HG02759 (cell line): ENCODE measurements around the gene KDM4B.
"Not testable (repeated sequence)": the region's sequence is repeated elsewhere in the genome, so short reads cannot be mapped to it uniquely, and the experiment has no call there.

Experiments
- ATAC-seq: cut with Tn5 transposase; IDR thresholded peaks from one replicate; pipeline ENCODE4 v1.9.1; 2021; ENCODE audit warnings: mild to moderate bottlenecking, moderate library complexity; ENCODE audit not compliant: unreplicated experiment

The KDM4B gene

DNA sequence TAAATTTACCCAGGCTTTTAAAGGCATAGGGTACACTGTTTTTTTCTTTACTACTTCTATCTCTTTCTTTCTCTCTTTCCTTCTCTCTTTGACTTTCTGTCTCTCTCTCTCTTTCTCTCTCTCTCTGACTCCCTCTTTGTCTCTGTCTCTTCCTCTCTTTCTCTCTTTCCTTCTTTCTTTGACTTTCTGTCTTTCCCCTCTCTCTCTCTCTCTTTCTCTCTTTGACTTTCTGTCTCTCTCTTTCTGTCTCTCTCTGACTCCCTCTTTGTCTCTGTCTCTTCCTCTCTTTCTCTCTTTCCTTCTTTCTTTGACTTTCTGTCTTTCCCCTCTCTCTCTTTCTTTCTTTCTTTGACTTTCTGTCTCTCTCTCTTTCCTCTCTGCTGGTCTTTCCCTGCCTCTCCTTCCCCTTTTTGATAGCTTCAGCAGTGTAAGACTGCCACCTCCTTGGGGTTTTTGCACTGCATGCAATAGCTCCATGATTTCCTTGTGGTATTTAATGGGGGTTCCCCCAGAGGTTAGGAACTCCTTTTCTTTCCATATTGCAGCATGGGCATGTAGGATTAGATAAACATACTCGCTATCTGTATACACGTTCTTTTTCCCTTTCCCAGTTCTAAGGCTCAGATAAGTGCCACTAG lies 191.4 kb downstream of the KDM4B start:
- ATAC-seq: not testable (repeated sequence)

DNA sequence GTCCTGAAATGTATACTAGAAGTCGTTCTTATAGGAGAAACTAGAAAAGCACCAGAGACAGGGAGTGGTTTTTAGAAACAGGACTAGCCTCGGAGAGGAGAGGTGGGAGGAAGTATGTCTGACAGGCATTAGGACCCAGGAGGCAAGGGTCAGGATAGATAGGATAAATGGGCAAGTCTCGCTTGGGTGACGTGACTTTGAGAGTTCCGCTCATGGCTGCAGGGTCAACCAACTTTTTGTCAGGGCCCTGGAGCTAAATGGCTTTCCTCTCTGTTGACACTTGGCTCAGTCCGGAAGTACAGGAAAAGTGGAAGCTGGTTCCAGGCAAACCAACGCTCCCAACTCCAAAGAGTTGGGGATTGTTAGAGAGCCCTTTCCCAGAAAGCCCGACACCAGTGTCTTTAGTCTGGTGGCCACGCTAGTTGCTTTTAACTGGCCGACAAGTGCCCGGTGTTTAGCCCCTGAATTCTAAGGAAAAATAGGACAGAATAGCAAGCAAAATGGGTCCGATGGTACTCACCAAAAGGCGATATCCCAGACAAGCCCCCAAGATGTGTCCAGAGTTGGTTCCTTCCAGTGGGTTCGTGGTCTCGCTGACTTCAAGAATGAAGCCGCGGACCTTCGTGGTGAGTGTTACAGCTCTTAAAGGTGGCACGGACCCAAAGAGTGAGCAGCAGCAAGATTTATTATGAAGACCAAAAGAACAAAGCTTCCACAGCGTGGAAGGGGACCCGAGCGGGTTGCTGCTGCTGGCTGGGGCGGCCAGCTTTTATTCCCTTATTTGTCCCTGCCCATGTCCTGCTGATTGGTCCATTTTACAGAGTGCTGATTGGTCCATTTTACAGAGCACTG lies 196.2 kb downstream of the KDM4B start:
- not testable (repeated sequence) for ATAC-seq

DNA sequence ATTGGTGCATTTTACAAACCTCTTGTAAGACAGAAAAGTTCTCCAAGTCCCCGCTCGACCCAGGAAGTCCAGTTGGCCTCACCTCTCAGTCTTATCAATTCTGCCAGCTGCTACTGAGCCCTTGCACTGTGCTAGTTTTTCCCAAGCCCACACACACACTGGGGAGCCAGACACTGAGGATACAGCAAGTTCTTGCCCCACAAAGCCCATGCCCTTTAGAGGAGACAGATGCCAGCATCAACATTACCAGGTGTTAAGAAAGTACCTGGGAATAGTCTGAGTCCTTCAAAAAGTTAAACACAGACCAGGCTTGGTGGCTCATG lies 196.7 kb downstream of the KDM4B start:
- ATAC-seq: no peak

DNA sequence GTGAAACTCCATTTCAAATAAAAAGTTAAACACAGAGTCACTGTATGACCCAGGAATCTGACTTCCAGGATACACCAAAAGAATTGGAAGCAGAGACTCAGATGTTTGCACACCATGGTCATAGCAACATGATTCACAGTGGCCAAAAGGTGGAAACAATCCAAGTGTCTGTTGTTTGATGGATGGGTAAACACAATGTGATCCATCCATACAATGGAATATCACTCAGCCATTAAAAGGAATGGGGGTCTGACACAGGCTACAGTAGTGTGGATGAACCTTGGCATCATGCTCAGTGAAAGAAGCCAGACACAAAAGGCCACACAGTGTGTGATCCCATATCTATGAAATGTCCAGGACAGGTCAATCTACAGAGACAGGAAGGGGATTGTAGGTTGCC lies 197.3 kb downstream of the KDM4B start:
- ATAC-seq: no peak

DNA sequence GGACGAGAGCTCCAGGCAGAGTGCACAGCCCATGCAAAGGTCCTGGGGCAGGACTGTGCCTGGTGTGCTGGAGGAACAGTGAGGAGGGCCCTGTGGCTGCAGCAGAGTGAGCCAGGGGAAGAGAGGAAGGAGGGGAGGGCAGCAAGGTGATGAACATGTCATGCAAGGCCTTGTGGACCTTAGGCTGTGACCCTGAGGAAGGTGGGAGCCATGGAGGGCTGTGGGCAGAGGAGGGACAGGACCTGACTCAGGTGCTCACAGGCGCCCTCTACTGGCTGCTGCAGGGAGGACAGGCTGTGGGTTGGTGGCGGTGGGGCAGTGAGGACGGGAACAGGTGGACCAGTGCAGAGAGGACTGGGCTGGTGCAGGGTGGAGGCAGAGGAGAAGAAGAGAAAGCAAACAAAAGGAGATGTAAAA lies 201.4 kb downstream of the KDM4B start:
- no peak for ATAC-seq

DNA sequence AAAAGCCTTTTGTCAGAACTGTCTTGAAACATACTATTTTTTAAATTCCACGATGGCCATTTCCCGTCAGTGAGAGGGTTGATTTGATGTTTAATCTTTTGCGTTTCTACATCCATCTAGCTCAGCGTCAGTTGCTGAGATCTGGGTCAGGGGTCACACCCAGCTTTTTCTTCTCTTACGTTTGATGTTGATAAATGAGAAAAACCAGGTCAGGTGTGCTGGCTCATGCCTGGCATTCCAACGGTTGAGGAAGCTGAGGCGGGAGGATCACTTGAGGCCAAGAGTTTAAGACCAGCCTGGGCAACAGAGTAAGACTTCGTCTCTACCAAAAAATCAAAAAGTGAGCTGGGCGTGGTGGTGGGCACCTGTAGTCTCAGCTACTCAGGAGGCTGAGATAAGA lies 202.8 kb downstream of the KDM4B start:
- no peak for ATAC-seq

DNA sequence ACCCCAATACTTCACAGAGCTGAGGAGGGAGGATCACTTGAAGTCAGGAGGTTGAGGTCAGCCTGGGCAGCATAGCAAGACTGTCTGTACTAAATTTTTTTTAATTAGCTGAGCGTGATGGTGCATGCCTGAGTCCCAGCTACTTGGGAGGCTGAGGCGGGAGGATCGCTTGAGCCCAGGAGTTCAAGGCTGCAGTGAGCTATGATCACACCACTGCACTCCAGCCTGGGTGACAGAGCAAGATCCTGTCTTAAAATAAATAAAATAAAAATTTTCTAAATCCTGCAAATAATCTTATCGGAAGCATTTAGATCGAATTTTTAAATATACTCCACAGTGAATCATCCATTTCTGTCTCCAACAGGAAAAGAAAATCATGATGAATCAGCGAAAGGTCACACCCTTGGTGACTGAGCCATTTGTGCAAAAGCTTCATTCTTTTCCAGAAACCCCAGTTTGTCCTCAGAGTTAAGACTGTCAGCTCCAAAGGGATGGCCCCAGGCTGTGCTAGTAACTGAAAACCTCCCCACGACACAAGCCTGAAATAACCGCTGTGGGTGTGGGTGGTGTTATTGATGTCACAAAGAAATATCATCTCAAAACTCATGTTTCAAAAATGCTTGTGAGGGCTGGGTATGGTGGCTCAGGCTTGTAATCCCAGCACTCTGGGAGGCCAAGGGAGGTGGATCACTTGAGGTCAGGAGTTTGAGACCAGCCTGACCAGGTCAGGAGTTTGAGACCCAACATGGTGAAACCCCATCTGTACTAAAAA lies 204.1 kb downstream of the KDM4B start:
- ATAC-seq: no peak

DNA sequence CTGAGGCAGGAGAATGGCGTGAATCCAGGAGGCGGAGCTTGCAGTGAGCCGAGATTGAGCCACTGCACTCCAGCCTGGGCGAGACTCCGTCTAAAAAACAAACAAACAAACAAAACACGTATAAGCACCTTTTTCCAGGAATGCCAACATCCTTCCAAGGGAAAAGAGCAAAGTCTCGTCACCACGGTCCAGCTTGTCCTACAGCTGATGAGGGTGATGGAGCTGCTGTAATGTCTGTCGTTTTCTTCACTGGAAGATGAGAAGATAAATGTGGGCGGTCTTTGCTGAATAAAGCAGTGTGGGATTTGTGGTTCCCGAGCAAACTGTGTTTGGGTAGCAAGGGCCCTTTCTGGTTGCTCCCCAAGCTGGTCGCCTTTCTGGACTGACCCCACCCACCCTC lies 205.1 kb downstream of the KDM4B start:
- ATAC-seq: no peak

DNA sequence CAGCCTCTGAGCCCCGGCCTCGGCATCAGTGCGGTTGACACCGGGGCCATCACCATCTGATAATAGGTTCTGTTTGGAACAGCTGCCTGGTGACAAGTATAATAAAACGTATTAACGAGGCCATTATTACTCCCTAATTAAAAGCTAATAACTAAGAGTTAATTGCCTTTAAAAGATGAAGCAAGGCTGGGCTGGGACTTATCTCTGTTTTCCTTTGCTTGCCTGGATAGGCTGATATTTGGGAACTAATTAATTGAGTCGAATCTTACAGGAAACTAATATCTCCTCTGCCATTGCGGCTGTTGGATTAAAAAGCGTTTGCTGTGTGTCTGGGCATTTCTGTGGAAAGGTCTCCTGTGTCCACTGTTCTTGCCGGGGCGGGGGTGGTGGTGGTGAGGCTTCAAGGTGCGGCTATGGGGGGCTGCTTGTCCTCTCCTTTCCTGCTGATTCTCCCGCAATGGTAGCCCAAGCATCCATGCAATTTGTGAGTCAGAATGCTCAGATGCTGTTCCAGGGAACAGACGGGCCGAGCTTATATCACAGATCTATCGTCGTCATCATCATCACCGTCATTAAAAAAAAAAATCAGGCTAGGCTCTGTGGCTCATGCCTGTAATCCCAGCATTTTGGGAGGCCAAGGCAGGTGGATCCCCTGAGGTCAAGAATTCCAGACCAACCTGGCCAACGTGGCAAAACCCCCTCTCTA lies 209.0 kb downstream of the KDM4B start:
- ATAC-seq: no peak

DNA sequence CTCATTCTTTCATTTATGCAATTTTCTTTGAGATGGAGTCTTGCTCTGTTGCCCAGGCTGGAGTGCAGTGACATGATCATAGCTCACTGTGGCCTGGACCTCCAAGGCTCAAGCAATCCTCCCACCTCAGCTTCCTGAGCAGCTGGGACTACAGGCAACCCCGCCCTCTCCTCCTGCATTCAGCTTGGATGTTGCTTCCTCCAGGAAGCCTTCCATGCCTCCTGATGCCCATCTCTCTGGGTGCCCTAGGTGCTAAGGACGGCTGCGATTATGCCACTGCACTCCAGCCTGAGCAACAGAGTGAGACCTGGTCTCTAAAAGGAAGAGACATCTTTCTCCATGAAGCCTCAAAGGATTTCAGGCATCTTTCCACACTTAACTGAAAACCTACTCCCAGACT lies 209.9 kb downstream of the KDM4B start:
- no peak for ATAC-seq

DNA sequence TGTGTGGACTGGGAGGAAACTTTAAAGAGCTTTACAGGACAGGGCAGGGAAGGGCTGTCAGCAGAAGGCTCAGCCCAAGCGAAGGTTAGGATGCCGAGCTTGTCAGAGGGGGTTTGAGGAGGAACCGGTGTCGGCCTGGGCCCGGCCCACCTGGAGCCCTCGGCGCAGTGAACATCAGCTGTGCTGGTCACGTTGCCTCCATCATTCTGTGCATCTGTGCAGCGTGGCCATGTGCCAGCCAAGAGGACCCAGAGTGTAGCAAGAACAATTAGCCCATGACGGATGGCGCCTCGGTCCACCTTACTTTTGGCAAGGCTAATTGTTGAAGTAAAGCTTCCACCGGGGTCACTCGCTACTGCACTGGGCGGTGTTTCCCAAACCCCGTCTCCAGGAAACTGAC lies 210.3 kb downstream of the KDM4B start:
- ATAC-seq: no peak

DNA sequence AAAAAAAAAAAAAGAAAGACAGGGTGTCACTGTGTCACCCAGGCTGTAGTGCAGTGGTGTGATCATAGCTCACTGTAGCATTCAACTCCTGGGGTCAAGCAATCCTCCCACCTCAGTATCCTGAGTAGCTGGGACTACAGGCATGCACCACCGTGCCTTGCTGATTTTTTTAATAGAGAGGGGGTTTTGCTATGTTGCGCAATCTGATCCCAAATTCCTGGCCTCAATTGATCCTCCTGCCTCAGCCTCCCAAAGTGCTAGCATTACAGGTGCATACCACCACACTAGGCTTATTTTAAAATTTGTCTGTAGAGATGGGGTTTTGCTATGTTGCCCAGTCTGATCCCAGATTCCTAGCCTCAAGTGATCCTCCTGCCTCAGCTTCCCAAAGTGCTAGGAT lies 212.4 kb downstream of the KDM4B start:
- no peak for ATAC-seq

DNA sequence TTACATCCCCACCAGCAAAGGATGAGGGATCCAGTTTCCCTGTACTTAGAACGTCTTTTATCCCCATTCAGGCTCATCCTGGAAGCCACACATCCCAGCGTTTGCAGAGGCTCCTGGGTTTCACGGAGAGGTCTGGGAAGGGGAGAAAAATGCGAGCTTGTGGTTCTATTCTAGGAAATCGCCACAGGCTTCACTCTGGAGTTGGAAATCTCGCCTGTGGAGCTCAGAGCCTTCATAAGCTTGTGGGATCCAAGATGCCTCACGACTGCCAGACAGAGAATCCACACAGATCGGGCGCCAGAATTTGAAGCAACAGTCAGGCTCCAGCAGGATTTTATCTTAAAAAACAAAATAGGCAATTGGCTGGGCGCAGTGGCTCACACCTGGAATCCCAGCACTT lies 213.8 kb downstream of the KDM4B start:
- no peak for ATAC-seq

DNA sequence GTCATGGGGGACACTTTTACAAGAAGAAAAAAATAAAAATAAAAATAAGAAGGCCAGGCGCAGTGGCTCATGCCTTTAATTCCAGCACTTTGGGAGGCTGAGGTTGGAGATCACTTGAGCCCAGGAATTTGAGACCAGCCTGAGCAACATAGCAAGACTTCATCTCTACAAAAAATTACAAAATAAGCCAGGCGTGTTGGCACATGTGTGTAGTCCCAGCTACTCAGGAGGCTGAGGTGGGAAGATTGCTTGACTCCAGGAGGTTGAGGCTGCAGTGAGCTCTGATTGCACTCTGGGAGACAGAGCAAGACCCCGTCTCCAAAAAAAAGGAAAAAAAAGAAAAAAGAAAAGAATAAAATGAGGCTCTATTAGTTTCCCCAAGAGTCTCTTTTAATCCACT lies 214.7 kb downstream of the KDM4B start:
- no peak for ATAC-seq

DNA sequence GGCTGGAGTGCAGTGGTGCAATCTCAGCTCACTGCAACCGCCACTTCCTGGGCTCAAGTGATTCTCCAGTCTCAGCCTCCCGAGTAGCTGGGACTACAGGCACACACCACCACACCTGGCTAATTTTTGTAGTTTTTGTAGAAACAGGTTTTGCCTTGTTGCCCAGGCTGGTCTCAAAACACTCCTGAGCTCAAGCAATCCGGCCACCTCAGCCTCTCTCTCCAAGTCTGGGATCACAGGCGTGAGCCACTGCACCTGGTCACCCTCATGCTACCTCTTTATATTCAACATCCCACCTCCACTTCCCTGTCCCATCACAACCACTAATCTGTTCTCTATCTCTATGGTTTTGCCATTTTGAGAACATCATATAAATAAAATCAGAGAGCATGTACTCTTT lies 216.0 kb downstream of the KDM4B start:
- no peak for ATAC-seq

DNA sequence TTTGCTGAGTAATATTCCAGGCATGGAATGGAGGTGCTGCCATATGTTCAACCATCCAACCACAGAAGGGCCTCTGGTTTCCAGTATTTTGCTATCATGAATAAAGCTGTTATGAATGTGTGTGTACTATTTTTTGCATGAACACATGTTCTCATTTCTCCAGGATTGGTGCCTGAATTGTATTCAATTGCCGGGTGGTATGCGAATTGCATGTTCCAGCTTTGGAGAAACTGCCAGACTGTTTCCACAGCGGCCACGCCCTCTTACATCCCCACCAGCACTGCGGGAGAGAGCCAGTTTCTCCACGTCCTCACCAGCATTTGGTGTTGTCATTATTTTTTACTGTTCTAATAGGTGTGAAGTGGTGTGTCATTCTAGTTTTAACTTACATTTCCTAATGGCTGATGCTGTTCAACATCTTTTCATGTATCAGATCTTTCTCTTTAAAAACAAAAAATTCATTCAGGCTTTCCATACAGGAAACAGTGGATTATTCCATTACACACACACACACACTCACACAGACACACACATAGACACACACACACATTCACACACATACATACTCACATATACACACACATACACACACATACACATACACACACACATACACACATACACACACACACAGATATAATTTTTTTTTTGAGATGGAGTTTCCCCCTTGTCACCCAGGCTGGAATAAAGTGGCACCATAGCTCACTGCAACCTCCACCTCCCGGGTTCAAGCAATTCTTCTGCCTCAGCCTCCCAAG lies 217.6 kb downstream of the KDM4B start:
- no peak for ATAC-seq

DNA sequence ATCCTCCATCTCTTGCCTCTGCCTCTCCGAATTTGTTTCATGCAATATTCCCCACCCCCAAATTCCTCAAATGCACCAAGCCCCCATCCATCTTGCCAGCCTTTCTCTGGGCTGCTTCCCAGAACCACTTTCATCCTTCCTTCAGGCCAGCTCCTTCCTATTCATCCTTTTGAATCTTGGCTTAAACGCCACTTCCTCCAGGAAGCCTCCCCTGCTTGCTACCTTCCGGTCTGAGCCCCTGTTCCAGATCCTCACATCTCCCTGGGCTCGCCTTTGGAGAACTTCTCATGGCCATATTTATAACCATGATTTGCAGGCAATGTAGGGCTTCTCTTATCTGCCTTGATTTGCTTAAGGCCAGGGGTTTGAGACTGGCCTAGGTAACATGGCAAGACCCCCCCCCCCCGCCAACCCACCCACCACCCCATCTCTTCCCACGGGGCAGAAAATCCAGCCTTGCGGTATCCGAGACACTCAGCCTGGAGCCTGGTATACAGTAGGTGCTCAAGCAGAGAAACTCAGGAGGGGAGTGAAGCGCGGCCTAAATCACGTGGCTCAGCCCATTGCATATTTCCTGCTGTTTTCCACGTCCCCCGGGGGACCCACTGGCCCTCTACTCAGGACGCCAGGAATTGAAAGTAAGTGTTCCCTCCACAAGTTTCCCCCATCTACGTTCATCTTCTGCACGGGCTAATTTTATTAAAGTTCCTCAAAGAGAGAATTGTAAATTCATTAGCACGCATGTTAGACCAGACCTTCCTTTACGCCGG lies 219.8 kb downstream of the KDM4B start:
- no peak for ATAC-seq

DNA sequence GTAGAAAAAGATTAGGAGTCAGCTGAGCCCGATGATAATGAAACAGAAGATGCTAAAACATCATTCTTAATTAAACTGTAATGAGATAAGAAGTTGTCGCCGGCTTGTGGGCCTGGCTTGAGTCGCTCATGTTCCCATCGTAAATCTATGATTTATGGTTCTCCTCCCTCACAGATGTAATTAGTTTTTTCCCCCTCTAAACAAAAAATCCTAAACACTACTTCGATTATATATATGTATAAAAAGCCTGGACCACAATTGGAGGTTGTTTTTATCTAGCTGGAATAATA lies 220.3 kb downstream of the KDM4B start:
- no peak for ATAC-seq

DNA sequence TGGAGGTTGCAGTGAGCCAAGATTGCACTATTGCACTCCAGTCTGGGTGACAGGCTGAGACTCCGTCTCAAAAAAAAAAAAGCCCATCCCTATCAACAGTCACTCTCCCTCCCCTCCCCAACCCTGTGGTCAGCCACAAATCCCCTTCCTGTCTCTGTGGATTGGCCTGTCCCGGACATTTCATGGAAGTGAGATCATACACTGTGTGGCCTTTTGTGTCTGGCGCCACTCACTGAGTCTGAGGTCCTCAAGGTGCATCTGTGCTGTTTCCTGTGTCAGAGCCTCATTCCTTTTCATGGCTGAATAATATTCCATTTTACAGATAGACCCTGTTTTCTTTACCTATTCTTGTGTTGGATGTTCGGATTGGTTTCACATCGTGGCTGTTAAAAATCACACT lies 222.2 kb downstream of the KDM4B start:
- ATAC-seq: no peak

DNA sequence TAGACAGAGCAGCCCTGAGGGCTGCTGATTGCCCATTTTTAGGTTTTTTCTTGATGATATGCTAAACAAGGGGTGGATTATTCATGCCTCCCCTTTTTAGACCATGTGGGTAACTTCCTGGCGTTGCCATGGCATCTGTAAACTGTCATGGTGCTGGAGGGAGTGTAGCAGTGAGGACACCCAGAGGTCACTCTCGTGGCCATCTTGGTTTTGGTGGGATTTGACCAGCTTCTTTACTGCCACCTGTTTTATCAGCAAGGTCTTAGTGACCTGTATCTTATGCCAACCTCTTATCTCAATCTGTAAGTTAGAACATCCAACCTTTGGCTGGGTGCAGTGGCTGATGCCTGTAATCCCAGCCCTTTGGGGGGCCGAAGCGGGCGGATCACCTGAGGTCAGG lies 223.7 kb downstream of the KDM4B start:
- ATAC-seq: no peak
